ENCODE results near the gene DYNC2LI1.
"Not testable (repeated sequence)": the region's sequence is repeated elsewhere in the genome, so short reads cannot be mapped to it uniquely, and the experiment has no call there.

Gene DYNC2LI1

DNA sequence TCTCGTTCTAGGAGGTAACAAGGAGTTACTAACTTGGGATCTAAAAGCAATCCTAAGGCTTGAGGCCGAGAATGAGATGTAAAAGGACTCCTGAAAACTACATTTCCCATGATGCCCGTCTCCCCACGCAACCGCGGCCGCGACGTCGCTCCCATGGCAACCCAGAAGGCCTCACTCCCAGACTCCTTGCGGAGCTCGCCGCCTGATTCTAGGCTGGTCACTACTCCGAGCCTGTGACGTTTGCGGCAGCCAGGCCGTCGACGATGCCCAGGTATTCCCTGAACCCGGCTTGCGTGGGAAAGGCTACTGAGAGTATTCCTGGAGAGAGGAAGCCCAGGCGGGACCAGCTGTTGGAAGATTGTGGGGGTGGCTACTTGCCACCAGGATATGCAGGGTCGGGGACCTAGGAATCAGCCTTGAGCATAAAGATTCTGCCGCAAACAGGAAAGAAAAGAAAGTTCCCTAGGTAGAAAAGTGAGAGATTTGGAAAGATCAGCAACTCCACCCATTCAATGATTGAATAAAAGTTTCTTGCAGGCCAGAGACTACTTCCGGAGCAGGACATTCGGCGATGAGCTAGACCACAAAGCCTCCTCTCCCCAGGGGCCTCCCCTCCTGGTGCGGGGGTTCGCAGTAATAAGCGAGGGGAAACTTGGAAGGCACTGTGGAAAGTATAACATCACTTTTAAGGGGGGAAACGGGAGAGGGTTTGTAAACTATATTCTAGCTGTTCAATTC lies at the start of gene DYNC2LI1:
DYNC2LI1 (plus strand) TSS at position 164 of the 738 bp plus-strand sequence; CDS start at position 264, 100 bp downstream.
- H3K4me3 ChIP-seq (ENCODE audit: low read depth, low read length), result peak within 1 kb of the TSS; percentile 92
- TF ChIP-seq MYC (IDR thresholded peaks at IDR 0.05; ENCODE audit: low read depth, low read length) (peak; percentile 37; the same call in 1 of the 2 replicates), POLR2A (IDR thresholded peaks at IDR 0.05; ENCODE audit: extremely low read depth, insufficient read length) (peak; percentile 50)
- TF ChIP-seq, protein P1, sequence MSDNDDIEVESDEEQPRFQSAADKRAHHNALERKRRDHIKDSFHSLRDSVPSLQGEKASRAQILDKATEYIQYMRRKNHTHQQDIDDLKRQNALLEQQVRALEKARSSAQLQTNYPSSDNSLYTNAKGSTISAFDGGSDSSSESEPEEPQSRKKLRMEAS (IDR thresholded peaks at IDR 0.05; ENCODE audit: low read depth, low read length), result 0 out of 2 replicates have a peak, but pooled peaks have one; percentile 31
- TF ChIP-seq, protein P2, sequence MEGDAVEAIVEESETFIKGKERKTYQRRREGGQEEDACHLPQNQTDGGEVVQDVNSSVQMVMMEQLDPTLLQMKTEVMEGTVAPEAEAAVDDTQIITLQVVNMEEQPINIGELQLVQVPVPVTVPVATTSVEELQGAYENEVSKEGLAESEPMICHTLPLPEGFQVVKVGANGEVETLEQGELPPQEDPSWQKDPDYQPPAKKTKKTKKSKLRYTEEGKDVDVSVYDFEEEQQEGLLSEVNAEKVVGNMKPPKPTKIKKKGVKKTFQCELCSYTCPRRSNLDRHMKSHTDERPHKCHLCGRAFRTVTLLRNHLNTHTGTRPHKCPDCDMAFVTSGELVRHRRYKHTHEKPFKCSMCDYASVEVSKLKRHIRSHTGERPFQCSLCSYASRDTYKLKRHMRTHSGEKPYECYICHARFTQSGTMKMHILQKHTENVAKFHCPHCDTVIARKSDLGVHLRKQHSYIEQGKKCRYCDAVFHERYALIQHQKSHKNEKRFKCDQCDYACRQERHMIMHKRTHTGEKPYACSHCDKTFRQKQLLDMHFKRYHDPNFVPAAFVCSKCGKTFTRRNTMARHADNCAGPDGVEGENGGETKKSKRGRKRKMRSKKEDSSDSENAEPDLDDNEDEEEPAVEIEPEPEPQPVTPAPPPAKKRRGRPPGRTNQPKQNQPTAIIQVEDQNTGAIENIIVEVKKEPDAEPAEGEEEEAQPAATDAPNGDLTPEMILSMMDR (IDR thresholded peaks at IDR 0.05; ENCODE audit: low read depth, low read length), result no peak
- DNase-seq (ENCODE audit: low read depth), result peak; percentile 91

DNA sequence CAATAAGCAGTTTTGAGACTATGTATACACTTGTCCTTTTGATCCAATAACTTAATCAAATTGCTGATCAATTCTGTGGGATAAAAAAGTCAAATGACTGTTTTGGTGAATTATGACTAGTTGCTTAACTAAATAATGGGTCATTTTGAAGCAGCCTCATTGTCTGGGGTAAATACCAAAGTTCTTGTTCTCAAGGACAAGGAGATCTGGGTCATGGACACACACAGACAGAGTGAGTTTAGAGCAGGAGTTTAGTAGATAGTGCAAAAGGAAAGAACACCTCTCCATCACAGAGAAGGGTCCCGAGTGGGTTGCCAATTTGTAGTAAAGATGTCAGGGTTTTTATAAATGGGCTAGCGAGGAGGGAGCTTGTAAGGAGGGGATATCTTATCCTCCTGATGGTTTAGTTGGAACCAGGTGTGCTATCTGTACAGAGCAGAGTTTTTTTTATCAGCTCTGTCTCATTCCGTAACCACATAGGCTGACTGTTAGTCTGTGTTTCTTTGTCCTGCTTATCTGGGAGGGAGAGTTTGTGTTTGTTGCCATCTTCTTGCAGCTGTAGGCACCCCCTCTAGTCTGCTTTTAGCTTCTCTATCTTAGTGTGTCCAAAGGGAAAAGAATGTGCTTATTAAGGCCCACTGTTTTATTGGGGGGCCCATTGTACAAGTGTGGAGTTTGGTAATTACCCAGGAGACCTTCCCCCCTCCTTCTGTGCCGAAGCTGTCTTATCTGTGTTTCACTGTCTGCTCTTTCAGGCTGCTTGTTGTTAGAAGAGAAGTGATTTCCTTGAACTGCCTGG lies 48.9 kb upstream of the DYNC2LI1 start:
- TF ChIP-seq, protein P1 (IDR thresholded peaks at IDR 0.05; ENCODE audit: low read depth, low read length), result no peak
- TF ChIP-seq MYC (IDR thresholded peaks at IDR 0.05; ENCODE audit: low read depth, low read length) (no peak), POLR2A (IDR thresholded peaks at IDR 0.05; ENCODE audit: extremely low read depth, insufficient read length) (no peak)
- TF ChIP-seq, protein P2 (IDR thresholded peaks at IDR 0.05; ENCODE audit: low read depth, low read length), result no peak
- no peak for DNase-seq (ENCODE audit: low read depth)
- H3K4me3 ChIP-seq (ENCODE audit: low read depth, low read length), result no peak overlapping the region

DNA sequence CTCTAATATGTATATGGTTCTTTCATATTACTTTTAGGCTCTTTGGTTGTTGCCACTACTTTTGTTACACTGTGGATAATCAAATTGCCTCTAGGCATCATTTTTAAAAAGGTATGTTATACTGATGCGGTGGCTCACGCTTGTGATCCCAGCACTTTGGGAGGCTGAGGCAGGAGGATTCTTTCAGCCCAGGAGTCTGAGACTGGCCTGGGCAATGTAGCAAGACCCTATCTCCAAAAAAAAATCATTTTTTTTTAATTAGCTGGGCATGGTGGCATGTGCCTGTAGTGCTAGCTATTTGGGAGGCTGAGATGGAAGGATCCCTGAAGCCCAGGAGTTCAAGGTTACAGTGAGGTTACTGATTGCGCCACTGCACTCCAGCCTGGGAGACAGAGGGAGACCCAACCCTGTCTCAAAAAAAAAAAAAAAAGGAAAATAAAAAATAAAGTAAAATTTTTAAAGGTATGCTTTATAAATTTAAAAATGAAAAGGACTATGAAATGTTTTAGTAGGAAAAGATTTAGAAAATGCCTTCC lies 48.1 kb upstream of the DYNC2LI1 start:
- TF ChIP-seq, protein P1 (IDR thresholded peaks at IDR 0.05; ENCODE audit: low read depth, low read length), result no peak
- TF ChIP-seq MYC (IDR thresholded peaks at IDR 0.05; ENCODE audit: low read depth, low read length) (no peak), POLR2A (IDR thresholded peaks at IDR 0.05; ENCODE audit: extremely low read depth, insufficient read length) (no peak)
- TF ChIP-seq, protein P2 (IDR thresholded peaks at IDR 0.05; ENCODE audit: low read depth, low read length), result no peak
- H3K4me3 ChIP-seq (ENCODE audit: low read depth, low read length), result no peak overlapping the region

DNA sequence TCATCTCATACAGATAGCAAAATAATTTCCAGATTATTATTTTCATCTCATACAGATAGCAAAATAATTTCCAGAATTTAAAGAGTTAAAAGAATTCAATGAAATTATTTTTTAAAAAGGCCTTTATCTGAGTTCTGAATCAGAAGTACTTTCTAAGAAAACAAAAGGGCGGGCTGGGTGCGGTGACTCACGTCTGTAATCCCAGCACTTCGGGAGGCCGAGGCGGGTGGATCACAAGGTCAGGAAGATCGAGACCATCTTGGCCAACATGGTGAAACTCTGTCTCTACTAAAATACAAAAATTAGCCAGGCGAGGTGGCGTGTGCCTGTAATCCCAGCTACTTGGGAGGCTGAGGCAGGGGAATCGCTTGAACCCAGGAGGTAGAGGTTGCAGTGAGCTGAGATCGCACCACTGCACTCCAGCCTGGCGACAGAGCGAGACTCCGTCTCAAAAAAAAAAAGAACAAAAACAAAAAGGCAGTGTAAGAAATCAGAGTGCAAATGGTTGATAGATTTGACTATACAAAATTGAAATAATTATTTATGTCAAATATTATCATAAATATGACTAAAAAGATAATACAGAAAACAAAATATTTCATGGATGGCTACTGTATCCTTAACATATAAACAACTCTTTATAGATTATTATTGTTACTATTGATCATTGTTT lies 46.7 kb upstream of the DYNC2LI1 start:
- H3K4me3 ChIP-seq (ENCODE audit: low read depth, low read length); DNase-seq (ENCODE audit: low read depth): not testable (repeated sequence)

More for the DNA sequence above, 48.1 kb upstream of the DYNC2LI1 start:
- no peak for DNase-seq (ENCODE audit: low read depth)

DNA sequence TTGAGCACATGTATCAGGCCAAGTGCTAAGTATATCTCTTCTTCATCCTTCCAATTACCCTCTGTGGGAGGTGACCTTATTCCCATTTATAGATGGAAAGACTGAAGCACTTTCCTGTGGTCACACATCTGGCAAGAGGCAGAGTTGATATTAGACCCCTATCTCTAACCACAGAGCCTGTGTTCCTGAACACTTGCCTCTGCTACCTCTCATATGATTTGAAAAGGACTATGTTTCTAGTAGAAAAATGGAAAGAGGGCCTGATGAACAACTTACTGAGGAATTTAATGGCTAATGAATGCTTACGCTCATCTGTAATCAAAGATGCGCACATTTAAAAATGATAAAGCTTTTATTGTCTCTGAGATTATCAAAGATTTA lies 46.2 kb upstream of the DYNC2LI1 start:
- TF ChIP-seq, protein P1 (IDR thresholded peaks at IDR 0.05; ENCODE audit: low read depth, low read length), result no peak
- no peak for TF ChIP-seq MYC (IDR thresholded peaks at IDR 0.05; ENCODE audit: low read depth, low read length)
- TF ChIP-seq, protein P2 (IDR thresholded peaks at IDR 0.05; ENCODE audit: low read depth, low read length), result no peak
- no peak for TF ChIP-seq POLR2A (IDR thresholded peaks at IDR 0.05; ENCODE audit: extremely low read depth, insufficient read length)
- DNase-seq (ENCODE audit: low read depth), result no peak
- H3K4me3 ChIP-seq (ENCODE audit: low read depth, low read length), result no peak overlapping the region

All from NB4 (cell line).